Measurements from ENCODE around the gene GRXCR2.
"Not testable (repeated sequence)": the region's sequence is repeated elsewhere in the genome, so short reads cannot be mapped to it uniquely, and the experiment has no call there.

The GRXCR2 gene

DNA sequence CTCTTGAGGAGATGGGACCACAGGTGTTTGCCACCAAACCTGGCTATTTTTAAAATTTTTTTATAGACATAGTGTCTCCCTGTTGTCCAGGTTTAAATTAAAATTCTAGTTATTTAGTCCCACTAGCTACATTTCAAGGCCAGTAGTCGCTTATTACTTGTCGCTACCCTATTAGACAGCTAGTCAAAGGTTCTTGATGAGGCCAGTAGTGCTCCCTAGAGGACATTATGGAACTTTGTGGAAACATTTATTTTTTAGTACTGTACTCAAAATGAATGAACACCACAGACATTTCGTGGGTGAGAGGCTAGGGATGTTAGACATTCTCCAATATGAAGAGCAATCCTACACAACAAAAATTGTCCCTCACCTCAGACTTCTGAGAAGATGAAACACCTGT, 14.4 kb upstream of the GRXCR2 start:
- no peak for DNase-seq (ENCODE audit: low spot score)
- TF ChIP-seq, protein P1, sequence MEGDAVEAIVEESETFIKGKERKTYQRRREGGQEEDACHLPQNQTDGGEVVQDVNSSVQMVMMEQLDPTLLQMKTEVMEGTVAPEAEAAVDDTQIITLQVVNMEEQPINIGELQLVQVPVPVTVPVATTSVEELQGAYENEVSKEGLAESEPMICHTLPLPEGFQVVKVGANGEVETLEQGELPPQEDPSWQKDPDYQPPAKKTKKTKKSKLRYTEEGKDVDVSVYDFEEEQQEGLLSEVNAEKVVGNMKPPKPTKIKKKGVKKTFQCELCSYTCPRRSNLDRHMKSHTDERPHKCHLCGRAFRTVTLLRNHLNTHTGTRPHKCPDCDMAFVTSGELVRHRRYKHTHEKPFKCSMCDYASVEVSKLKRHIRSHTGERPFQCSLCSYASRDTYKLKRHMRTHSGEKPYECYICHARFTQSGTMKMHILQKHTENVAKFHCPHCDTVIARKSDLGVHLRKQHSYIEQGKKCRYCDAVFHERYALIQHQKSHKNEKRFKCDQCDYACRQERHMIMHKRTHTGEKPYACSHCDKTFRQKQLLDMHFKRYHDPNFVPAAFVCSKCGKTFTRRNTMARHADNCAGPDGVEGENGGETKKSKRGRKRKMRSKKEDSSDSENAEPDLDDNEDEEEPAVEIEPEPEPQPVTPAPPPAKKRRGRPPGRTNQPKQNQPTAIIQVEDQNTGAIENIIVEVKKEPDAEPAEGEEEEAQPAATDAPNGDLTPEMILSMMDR (IDR thresholded peaks at IDR 0.05; ENCODE audit: extremely low read depth, missing control alignments) = no peak

DNA sequence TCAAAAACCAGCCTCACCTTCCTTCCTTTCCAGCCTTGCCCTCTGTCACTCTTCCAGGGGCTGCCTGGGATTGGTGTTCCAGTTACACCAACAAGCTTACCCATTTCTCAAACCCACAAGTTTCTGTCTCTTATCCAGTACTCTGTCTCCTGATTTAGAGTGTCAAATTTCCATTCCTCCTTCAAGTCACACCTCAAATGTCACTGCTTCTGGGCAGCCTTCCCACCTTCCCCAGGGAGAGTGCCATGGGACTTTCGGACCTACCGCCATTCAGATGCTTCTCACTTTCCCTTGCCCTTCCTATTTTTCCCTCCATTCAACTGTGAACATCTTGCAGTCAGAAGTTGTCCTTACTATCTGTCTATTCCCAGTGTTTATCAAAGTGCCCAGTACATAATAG, 2.0 kb upstream of the GRXCR2 start:
- DNase-seq (ENCODE audit: low spot score) = no peak
- TF ChIP-seq, protein P1 (IDR thresholded peaks at IDR 0.05; ENCODE audit: extremely low read depth, missing control alignments) = no peak

DNA sequence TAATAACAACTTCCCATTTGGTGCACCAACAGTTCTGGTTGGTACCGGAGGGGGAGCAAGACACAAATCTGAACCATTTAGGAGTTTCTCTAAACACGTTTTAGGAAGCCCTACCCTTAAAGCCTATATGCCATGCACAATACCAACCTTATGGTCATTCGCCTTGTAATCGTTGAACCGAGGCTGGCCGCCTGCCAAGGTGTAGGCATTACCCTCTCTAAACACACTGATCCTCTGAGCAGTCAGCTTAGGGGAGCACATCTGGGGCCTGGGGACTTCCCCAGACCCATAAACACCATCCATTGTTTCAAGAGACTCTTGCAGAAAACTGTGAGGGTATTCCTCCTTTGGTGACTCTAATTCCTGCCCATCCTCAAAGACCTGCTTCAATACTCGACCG, 328 bp downstream of the GRXCR2 start:
- no peak for DNase-seq (ENCODE audit: low spot score)
- TF ChIP-seq, protein P1 (IDR thresholded peaks at IDR 0.05; ENCODE audit: extremely low read depth, missing control alignments) = no peak

DNA sequence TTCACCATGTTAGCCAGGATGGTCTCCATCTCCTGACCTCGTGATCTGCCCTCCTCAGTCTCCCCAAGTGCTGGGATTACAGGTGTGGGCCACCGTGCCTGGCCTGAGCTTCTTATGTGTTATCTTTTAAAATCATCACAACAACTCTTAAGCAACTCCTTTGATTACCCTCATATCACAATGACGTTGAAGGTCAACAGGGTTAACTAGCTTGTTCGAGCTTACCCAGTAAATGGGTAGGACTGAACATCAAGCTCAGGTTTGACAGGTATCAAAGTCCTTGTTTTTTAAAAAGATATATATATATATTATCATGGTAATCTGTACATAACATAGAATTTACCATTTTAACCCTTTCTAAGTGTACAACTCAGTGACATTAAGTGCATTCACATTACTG, 3.1 kb downstream of the GRXCR2 start:
- TF ChIP-seq, protein P1 (IDR thresholded peaks at IDR 0.05; ENCODE audit: extremely low read depth, missing control alignments) = no peak
- no peak for DNase-seq (ENCODE audit: low spot score)

DNA sequence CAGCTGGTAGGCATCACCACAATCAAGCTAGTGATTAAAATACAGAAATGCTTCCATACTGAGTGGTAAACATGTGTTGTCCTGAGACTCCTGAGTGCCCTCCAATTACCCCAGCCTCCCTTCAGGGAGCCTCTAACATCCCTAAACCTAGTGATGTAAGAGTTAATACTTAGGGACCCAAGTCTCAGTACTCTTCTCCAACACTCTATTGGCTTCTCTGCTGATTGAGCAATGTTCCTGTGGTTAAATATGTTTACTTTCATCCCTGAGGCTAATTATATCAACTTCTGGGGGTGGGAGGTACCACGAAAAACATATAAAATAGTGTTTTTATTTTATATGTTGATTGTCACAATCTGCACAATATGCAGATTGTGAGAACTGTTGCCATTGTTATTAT, 5.0 kb downstream of the GRXCR2 start:
- no peak for DNase-seq (ENCODE audit: low spot score)
- TF ChIP-seq, protein P1 (IDR thresholded peaks at IDR 0.05; ENCODE audit: extremely low read depth, missing control alignments) = no peak

DNA sequence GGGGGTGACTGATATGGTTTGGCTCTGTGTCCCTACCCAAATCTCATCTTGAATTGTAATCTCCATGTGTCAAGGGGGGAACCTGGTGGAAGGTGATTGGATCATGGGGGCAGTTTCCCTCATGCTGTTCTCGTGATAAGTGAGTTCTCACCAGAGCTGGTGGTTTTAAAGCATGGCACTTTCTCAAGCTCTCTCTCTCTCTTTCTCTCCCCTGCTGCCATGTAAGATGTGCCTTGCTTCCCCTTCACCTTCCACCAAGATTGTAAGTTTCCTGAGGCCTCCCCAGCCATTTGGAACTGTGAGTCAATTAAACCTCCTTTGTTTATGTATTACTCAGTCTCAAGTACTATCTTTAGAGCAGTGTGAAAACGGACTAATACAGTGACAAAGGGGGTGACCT, 8.4 kb downstream of the GRXCR2 start:
- not testable (repeated sequence) for DNase-seq (ENCODE audit: low spot score)

DNA sequence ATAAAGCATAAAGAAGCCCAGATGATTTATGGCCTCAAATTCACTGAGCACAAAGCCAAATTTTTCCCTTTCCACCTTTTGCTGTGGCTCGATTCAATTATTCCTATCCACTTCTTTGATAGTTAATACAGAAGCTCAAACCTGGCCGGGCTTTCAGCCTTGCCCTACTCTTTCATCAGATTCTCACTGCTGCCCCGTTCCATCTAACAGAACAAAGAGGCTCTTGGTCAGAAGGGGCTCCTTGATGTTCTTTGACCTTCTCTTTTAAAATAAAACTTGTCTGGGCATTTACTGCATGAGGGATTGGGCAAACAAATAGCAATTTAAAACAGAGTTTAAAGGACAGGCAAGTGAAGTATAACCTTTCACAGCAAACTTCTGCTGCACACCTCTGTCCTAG, 9.8 kb downstream of the GRXCR2 start:
- TF ChIP-seq, protein P1 (IDR thresholded peaks at IDR 0.05; ENCODE audit: extremely low read depth, missing control alignments) = no peak
- no peak for DNase-seq (ENCODE audit: low spot score)

DNA sequence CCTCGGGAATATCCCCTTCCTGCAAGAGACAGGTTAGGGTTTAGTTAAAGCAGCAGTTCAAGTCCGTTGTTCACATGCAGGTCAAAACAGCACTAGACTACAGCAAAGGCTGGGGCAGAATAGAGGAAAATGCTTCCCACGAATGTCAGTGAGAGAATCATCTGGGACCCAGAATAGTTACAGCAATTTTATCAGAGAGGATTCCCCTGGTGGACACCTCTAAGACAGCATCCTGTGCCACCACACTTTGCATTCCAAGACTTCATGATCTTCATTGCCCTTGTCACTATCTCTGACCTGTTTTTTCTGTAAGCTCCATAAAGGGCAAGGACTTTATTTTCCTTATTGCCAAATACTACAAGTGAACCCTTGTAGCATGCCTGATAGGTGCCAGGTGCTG, 12.9 kb downstream of the GRXCR2 start:
- TF ChIP-seq, protein P1 (IDR thresholded peaks at IDR 0.05; ENCODE audit: extremely low read depth, missing control alignments) = no peak
- DNase-seq (ENCODE audit: low spot score) = no peak

Data from GM20000 (cell line).